ENCODE results near the gene ABLIM2.

Gene ABLIM2

DNA sequence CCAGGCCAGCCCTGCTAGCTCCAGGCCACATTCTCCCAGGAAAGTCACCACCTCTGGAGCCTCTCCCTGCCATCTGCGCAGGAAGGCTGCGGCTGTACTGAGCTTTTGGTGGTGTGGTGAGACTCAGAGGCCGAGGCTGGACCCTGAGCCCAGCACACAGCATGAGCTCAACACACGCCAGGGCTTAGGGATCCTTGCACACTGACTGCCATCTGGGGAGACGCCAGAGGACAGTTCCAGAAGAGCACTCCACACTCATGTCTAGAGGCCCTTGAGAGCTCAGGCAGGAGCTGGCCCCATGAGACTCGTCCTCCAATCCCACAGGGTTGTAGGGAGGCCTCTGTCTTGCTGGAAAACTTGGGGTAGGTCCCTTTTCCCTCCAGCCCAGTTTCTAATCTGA lies 40.6 kb downstream of the ABLIM2 start:
- no peak overlapping the region for H3K4me3 ChIP-seq (ENCODE audit: insufficient read depth, low read length, poor library complexity, severe bottlenecking)
- H2AFZ ChIP-seq (ENCODE audit: low read depth, low read length, severe bottlenecking): no peak overlapping the region
- no peaks in the 10 kb centered on the region for H3K9me2 ChIP-seq (replicated peaks; ENCODE audit: insufficient read depth, low read length)
- H3K9ac ChIP-seq (ENCODE audit: low read length): no peak overlapping the region
- TF ChIP-seq EZH2phosphoT487 (conservative IDR thresholded peaks at IDR 0.05; ENCODE audit: low read length): no peak
- TF ChIP-seq, protein P1, sequence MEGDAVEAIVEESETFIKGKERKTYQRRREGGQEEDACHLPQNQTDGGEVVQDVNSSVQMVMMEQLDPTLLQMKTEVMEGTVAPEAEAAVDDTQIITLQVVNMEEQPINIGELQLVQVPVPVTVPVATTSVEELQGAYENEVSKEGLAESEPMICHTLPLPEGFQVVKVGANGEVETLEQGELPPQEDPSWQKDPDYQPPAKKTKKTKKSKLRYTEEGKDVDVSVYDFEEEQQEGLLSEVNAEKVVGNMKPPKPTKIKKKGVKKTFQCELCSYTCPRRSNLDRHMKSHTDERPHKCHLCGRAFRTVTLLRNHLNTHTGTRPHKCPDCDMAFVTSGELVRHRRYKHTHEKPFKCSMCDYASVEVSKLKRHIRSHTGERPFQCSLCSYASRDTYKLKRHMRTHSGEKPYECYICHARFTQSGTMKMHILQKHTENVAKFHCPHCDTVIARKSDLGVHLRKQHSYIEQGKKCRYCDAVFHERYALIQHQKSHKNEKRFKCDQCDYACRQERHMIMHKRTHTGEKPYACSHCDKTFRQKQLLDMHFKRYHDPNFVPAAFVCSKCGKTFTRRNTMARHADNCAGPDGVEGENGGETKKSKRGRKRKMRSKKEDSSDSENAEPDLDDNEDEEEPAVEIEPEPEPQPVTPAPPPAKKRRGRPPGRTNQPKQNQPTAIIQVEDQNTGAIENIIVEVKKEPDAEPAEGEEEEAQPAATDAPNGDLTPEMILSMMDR (IDR thresholded peaks at IDR 0.05; ENCODE audit: insufficient read depth, low read length, poor library complexity, severe bottlenecking): no peak
- no peak overlapping the region for H3K27ac ChIP-seq (ENCODE audit: low read depth, low read length)
- H3F3A ChIP-seq (ENCODE audit: insufficient read depth): no peaks in the 10 kb centered on the region
- H3K9me3 ChIP-seq (ENCODE audit: insufficient read depth, low read length): no peaks in the 10 kb centered on the region
- no peaks in the 10 kb centered on the region for H3K36me3 ChIP-seq (ENCODE audit: low read length)
- H3K79me2 ChIP-seq (ENCODE audit: insufficient read depth, low read length): no peaks in the 10 kb centered on the region
- H3K27me3 ChIP-seq (ENCODE audit: low read length): no peaks in the 10 kb centered on the region
- no peak overlapping the region for H3K4me2 ChIP-seq (ENCODE audit: low read depth, low read length, poor library complexity, severe bottlenecking)
- H4K20me1 ChIP-seq (ENCODE audit: low read depth, low read length): no peaks in the 10 kb centered on the region

DNA sequence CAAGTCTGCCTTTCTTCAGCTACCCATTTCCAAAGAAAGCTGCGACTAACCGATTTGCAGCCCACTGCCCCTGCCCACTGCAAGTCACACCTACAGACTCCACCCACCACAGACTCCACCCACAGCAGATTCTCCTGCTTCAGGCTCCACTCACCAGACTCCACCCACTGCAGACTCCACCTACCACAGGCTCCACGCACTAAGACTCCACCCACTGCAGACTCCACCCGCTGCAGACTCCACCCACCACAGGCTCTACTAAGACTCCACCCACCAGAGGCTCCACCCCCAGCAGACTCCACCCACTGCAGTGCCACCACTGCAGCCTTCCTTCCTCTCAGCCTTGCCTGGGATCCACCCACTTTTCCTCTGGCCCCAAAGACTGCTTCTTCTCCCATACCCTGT lies 41.3 kb downstream of the ABLIM2 start:
- Histone ChIP-seq H2AFZ (ENCODE audit: low read depth, low read length, severe bottlenecking) (no peak overlapping the region), H3K4me3 (ENCODE audit: insufficient read depth, low read length, poor library complexity, severe bottlenecking) (no peak overlapping the region), H3K27me3 (ENCODE audit: low read length) (no peaks in the 10 kb centered on the region), H3F3A (ENCODE audit: insufficient read depth) (no peaks in the 10 kb centered on the region), H3K27ac (ENCODE audit: low read depth, low read length) (no peak overlapping the region), H3K36me3 (ENCODE audit: low read length) (no peaks in the 10 kb centered on the region), H3K9ac (ENCODE audit: low read length) (no peak overlapping the region), H3K79me2 (ENCODE audit: insufficient read depth, low read length) (no peaks in the 10 kb centered on the region), H3K9me2 (replicated peaks; ENCODE audit: insufficient read depth, low read length) (no peaks in the 10 kb centered on the region), H4K20me1 (ENCODE audit: low read depth, low read length) (no peaks in the 10 kb centered on the region), H3K9me3 (ENCODE audit: insufficient read depth, low read length) (no peaks in the 10 kb centered on the region), H3K4me2 (ENCODE audit: low read depth, low read length, poor library complexity, severe bottlenecking) (no peak overlapping the region)
- TF ChIP-seq, protein P1 (IDR thresholded peaks at IDR 0.05; ENCODE audit: insufficient read depth, low read length, poor library complexity, severe bottlenecking): no peak
- no peak for TF ChIP-seq EZH2phosphoT487 (conservative IDR thresholded peaks at IDR 0.05; ENCODE audit: low read length)

DNA sequence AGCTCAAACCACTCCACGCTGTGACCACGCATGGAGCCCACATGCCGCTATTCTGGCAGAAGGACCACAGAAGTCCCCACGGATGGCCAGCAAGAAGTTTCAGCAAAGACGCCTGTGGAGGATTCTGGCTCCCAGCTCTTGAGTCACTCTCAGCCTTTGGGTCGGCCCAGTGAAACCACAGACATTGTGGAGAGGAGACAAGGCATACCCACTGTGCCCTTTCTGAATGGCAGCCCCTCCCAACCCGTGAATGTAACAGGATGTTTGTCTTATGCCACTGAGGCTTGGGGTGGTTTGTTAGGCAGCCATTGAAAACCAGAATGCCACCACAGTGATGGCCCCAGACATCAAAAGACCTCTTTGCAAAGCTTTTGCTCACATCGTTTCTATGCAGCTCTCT lies 42.7 kb downstream of the ABLIM2 start:
- Histone ChIP-seq H3K4me3 (ENCODE audit: insufficient read depth, low read length, poor library complexity, severe bottlenecking) (no peak overlapping the region), H3K27ac (ENCODE audit: low read depth, low read length) (no peak overlapping the region), H3F3A (ENCODE audit: insufficient read depth) (no peaks in the 10 kb centered on the region), H3K79me2 (ENCODE audit: insufficient read depth, low read length) (no peaks in the 10 kb centered on the region), H3K36me3 (ENCODE audit: low read length) (no peaks in the 10 kb centered on the region), H4K20me1 (ENCODE audit: low read depth, low read length) (no peaks in the 10 kb centered on the region), H3K9me3 (ENCODE audit: insufficient read depth, low read length) (no peaks in the 10 kb centered on the region), H3K9me2 (replicated peaks; ENCODE audit: insufficient read depth, low read length) (no peaks in the 10 kb centered on the region), H2AFZ (ENCODE audit: low read depth, low read length, severe bottlenecking) (no peak overlapping the region), H3K27me3 (ENCODE audit: low read length) (no peaks in the 10 kb centered on the region), H3K4me2 (ENCODE audit: low read depth, low read length, poor library complexity, severe bottlenecking) (no peak overlapping the region), H3K9ac (ENCODE audit: low read length) (no peak overlapping the region)
- no peak for TF ChIP-seq EZH2phosphoT487 (conservative IDR thresholded peaks at IDR 0.05; ENCODE audit: low read length)
- TF ChIP-seq, protein P1 (IDR thresholded peaks at IDR 0.05; ENCODE audit: insufficient read depth, low read length, poor library complexity, severe bottlenecking): no peak

DNA sequence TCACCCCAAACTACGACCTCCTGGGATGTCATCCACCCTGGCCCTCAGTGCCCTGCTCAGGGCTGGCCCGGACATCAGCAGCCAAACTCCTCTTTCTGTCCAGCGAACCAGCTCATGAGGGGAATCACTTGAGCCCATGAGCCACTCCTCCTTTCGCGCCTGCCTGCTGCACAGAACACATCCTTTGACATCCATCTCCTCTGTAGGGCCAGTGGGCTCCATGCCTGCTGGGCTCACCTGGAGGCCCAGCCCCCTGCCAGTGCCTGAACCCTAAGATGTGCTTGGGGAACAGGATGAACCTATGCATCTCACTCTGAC lies 43.5 kb downstream of the ABLIM2 start:
- Histone ChIP-seq H3K4me3 (ENCODE audit: insufficient read depth, low read length, poor library complexity, severe bottlenecking) (no peak overlapping the region), H3K79me2 (ENCODE audit: insufficient read depth, low read length) (no peaks in the 10 kb centered on the region), H3K9ac (ENCODE audit: low read length) (no peak overlapping the region), H2AFZ (ENCODE audit: low read depth, low read length, severe bottlenecking) (no peak overlapping the region), H3K9me3 (ENCODE audit: insufficient read depth, low read length) (no peaks in the 10 kb centered on the region), H4K20me1 (ENCODE audit: low read depth, low read length) (no peaks in the 10 kb centered on the region), H3K27me3 (ENCODE audit: low read length) (no peaks in the 10 kb centered on the region), H3K4me2 (ENCODE audit: low read depth, low read length, poor library complexity, severe bottlenecking) (no peak overlapping the region), H3K36me3 (ENCODE audit: low read length) (no peaks in the 10 kb centered on the region), H3K9me2 (replicated peaks; ENCODE audit: insufficient read depth, low read length) (no peaks in the 10 kb centered on the region), H3K27ac (ENCODE audit: low read depth, low read length) (no peak overlapping the region), H3F3A (ENCODE audit: insufficient read depth) (no peaks in the 10 kb centered on the region)
- no peak for TF ChIP-seq EZH2phosphoT487 (conservative IDR thresholded peaks at IDR 0.05; ENCODE audit: low read length)
- TF ChIP-seq, protein P1 (IDR thresholded peaks at IDR 0.05; ENCODE audit: insufficient read depth, low read length, poor library complexity, severe bottlenecking): no peak
